Transverse colon (tissue), 4 donors: ENCODE measurements around the gene RPS6KA5. TPM values are rescaled to one million over a fixed set of nuclear protein-coding genes. Genes with fewer than 3 reads are reported as not detected.

Experiments used
- DNase-seq: peaks from one replicate; pipeline ENCODE4 v3.0.0-alpha.2; 2019
- H3K27ac ChIP-seq, 4 donors: fragments of 200-600 bp; sonication (generic); 2 replicates each; pipeline ENCODE4 v1.5.1; 2016 to 2018; ENCODE audit warnings: inconsistent platforms in 4 of 4
- H3K27me3 ChIP-seq: fragments of 200-600 bp; sonication (generic); 2 replicates; pipeline ENCODE4 v1.5.1; 2017; ENCODE audit warnings: inconsistent platforms
- H3K36me3 ChIP-seq, 4 donors: fragments of 200-600 bp; sonication (generic); 2 replicates each; pipeline ENCODE4 v1.5.1; 2017 to 2019; ENCODE audit warnings: inconsistent platforms in 4 of 4
- H3K4me1 ChIP-seq, 4 donors: fragments of 200-600 bp; sonication (generic); 2 replicates each; pipeline ENCODE4 v1.5.1; 2017 to 2020; ENCODE audit warnings: inconsistent platforms in 4 of 4
- H3K4me3 ChIP-seq, 4 donors: fragments of 200-600 bp; sonication (generic); 1 replicate in 1 of 4; 2 replicates in 3 of 4; pipeline versions ENCODE4 v1.5.1 to v1.6.1; 2017 to 2019; ENCODE audit warnings: inconsistent platforms in 4 of 4
- H3K9me3 ChIP-seq, 2 donors: fragments of 200-600 bp; sonication (generic); 2 replicates each; pipeline ENCODE4 v1.5.1; 2017 to 2019; ENCODE audit warnings: inconsistent platforms in 2 of 2
- CTCF ChIP-seq, 5 experiments: fragments of 200-600 bp in 3 of 5; fragments of 450-650 bp in 2 of 5; sonication (generic) in 3 of 5; IDR thresholded peaks; 1 replicate in 2 of 5; 2 replicates in 3 of 5; pipeline ENCODE4 v1.5.1; 2016 to 2017; ENCODE audit warnings: antibody characterized with exemption in 5 of 5, inconsistent platforms in 3 of 5, mild to moderate bottlenecking in 2 of 5, moderate library complexity in 1 of 5
- EP300 ChIP-seq: sonication (generic); formaldehyde crosslinking; IDR thresholded peaks from one replicate; pipeline ENCODE4 v1.6.1; 2017; ENCODE audit warnings: antibody characterized with exemption, low read depth
- POLR2A ChIP-seq: fragments of 450-650 bp; IDR thresholded peaks from one replicate; pipeline ENCODE4 v1.6.1; 2016; ENCODE audit warnings: antibody characterized with exemption, mild to moderate bottlenecking, moderate library complexity
- POLR2AphosphoS5 ChIP-seq, 3 donors: sonication (generic); formaldehyde crosslinking; IDR thresholded peaks; one replicate each; pipeline ENCODE4 v1.6.1; 2016; ENCODE audit warnings: antibody characterized with exemption in 3 of 3
- WGBS, 2 donors: methylation state at CpG; one replicate each; pipeline ENCODE4 v1.1.5; 2018; ENCODE audit warnings: low coverage in 1 of 2; 5-methylcytosine and 5-hydroxymethylcytosine counted together
- in situ Hi-C, 4 donors: fragments of 200-750 bp; cut with MboI; loops; one replicate each; pipeline versions ENCODE4 v1.15.0 to v1.15.1; 2017; ENCODE audit warnings: low sequenced_read_pairs in 3 of 4, low pct_ligation_motif_present in 1 of 4, low pct_unique_long_range_greater_than_20kb in 1 of 4
- intact Hi-C: fragments of 100-400 bp; cut with DNase I; formaldehyde crosslinking; loops from one replicate; pipeline ENCODE4 v1.15.1; 2023; ENCODE audit warnings: low total_unique reads
- total RNA-seq, 4 donors: library from RNA; depleted of rRNA; stranded (reverse); fragments of >200 nt; gene quantifications; one replicate each; pipeline ENCODE4 v1.1.0, GENCODE V29; 2016

The RPS6KA5 gene
- total RNA-seq, 4 donors from 2014 or later: 7.5 to 32.8 (median 28.0) TPM

GRCh38 chr14:90963343-90963742, 97.1 kb downstream of the RPS6KA5 start:
- no peak for TF ChIP-seq CTCF (IDR thresholded peaks at IDR 0.05)
- TF ChIP-seq POLR2A: no peak
- no peak for TF ChIP-seq POLR2AphosphoS5 (IDR thresholded peaks at IDR 0.05)
- TF ChIP-seq EP300: no peak
- Histone ChIP-seq H3K36me3 (no peaks in the 10 kb centered on the region), H3K4me1 (no peaks in the 10 kb centered on the region), H3K27me3 (no peaks in the 10 kb centered on the region), H3K27ac (no peak overlapping the region), H3K4me3 (no peak overlapping the region), H3K9me3 (no peaks in the 10 kb centered on the region)
- 90 to 92% methylated on average over 4 of the region's 4 CpGs for WGBS, 2 donors
- DNase-seq: no peak
- in situ Hi-C loops (no loop called here), intact Hi-C loops (no loop called here)

GRCh38 chr14:90962505-90963109, 97.8 kb downstream of the RPS6KA5 start:
- intact Hi-C loops (no loop called here), in situ Hi-C loops (no loop called here)
- 82 to 88% methylated on average over 6 to 11 of the region's 11 CpGs for WGBS, 2 donors
- H3K9me3 ChIP-seq: no peaks in the 10 kb centered on the region
- no peak for DNase-seq
- no peaks in the 10 kb centered on the region for H3K27me3 ChIP-seq
- no peak overlapping the region for H3K27ac ChIP-seq
- no peaks in the 10 kb centered on the region for H3K4me1 ChIP-seq
- no peak overlapping the region for H3K4me3 ChIP-seq
- H3K36me3 ChIP-seq: peaks cover 0 to 6% (median 0%) of the 10 kb centered on the region in 4 donors
- TF ChIP-seq CTCF (IDR thresholded peaks at IDR 0.05) (no peak), EP300 (no peak), POLR2A (no peak), POLR2AphosphoS5 (IDR thresholded peaks at IDR 0.05) (no peak)

- peaks cover 6% of the 10 kb centered on the region in 2 donors for H3K9me3 ChIP-seq
- H3K4me1 ChIP-seq: no peaks in the 10 kb centered on the region
- TF ChIP-seq POLR2A (no peak), CTCF (IDR thresholded peaks at IDR 0.05) (no peak), EP300 (no peak), POLR2AphosphoS5 (IDR thresholded peaks at IDR 0.05) (no peak)
- H3K36me3 ChIP-seq: peaks cover 0 to 11% (median 4%) of the 10 kb centered on the region in 4 donors
- no peak overlapping the region for H3K27ac ChIP-seq
- 88 to 93% methylated on average over 5 to 6 of the region's 6 CpGs for WGBS, 2 donors
- in situ Hi-C loops: no loop called here
- no peaks in the 10 kb centered on the region for H3K27me3 ChIP-seq
- no peak for DNase-seq
- intact Hi-C loops: no loop called here
- H3K4me3 ChIP-seq: no peak overlapping the region
These were observed 99.6 kb downstream of the RPS6KA5 start for GRCh38 chr14:90960818-90961217.

- H3K27me3 ChIP-seq: no peaks in the 10 kb centered on the region
- WGBS, 2 donors: 89 to 91% methylated on average over 3 of the region's 3 CpGs
- no peak for DNase-seq
- peaks cover 8 to 19% of the 10 kb centered on the region in 2 donors for H3K9me3 ChIP-seq
- H3K4me3 ChIP-seq: no peak overlapping the region
- H3K27ac ChIP-seq: no peak overlapping the region
- H3K36me3 ChIP-seq: peaks cover 0 to 11% (median 4%) of the 10 kb centered on the region in 4 donors
- in situ Hi-C loops: no loop called here
- intact Hi-C loops: no loop called here
- no peaks in the 10 kb centered on the region for H3K4me1 ChIP-seq
- no peak for TF ChIP-seq CTCF (IDR thresholded peaks at IDR 0.05)
These were observed 101.1 kb downstream of the RPS6KA5 start for GRCh38 chr14:90959344-90959743.
